Tibial nerve (tissue), 3 donors: ENCODE measurements around the gene CAMK2D.

ENCODE experiments used
- POLR2A ChIP-seq, 2 donors: fragments of 450-650 bp; IDR thresholded peaks; one replicate each; pipeline ENCODE4 v1.6.1; 2017; ENCODE audit warnings: antibody characterized with exemption in 2 of 2, mild to moderate bottlenecking in 2 of 2, moderate library complexity in 2 of 2
- TF ChIP-seq, protein P1 (sequence below), 5 experiments: fragments of 200-600 bp in 3 of 5; fragments of 450-650 bp in 2 of 5; sonication (generic) in 3 of 5; IDR thresholded peaks; one replicate each; pipeline ENCODE4 v1.5.1; 2016 to 2019; ENCODE audit warnings: antibody characterized with exemption in 5 of 5, mild to moderate bottlenecking in 3 of 5, moderate library complexity in 2 of 5

DNA sequence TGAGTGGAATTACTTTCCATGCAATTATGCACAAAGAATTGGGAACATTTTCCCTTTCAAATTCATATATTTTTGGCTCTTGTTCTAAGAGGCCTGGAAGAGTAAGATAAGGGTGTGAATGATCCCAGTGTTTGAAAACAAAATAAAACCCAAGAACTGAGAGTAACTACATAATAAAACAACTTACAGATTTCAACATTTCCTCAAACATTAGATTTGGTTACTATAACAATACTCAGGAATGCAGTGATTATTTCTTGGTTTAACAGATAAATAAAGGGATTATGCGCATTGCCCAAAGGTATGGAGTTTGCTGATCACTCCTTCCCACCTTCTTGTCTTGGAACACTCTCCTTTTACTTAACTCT, 292.5 kb downstream of the CAMK2D start:
- TF ChIP-seq POLR2A (IDR thresholded peaks at IDR 0.05), result no peak
- TF ChIP-seq, protein P1, sequence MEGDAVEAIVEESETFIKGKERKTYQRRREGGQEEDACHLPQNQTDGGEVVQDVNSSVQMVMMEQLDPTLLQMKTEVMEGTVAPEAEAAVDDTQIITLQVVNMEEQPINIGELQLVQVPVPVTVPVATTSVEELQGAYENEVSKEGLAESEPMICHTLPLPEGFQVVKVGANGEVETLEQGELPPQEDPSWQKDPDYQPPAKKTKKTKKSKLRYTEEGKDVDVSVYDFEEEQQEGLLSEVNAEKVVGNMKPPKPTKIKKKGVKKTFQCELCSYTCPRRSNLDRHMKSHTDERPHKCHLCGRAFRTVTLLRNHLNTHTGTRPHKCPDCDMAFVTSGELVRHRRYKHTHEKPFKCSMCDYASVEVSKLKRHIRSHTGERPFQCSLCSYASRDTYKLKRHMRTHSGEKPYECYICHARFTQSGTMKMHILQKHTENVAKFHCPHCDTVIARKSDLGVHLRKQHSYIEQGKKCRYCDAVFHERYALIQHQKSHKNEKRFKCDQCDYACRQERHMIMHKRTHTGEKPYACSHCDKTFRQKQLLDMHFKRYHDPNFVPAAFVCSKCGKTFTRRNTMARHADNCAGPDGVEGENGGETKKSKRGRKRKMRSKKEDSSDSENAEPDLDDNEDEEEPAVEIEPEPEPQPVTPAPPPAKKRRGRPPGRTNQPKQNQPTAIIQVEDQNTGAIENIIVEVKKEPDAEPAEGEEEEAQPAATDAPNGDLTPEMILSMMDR (IDR thresholded peaks at IDR 0.05), result no peak
